Vagina (tissue), 2 donors: Measurements from ENCODE around the gene DLX2.

Source experiments
- POLR2A ChIP-seq, 2 donors: fragments of 450-650 bp; IDR thresholded peaks; one replicate each; pipeline ENCODE4 v1.6.1; 2017; ENCODE audit warnings: antibody characterized with exemption in 2 of 2, mild to moderate bottlenecking in 2 of 2, moderate library complexity in 2 of 2
- TF ChIP-seq, protein P1 (sequence below), 3 experiments: fragments of 450-650 bp in 2 of 3; fragments of 200-600 bp in 1 of 3; sonication (generic) in 1 of 3; IDR thresholded peaks; one replicate each; pipeline ENCODE4 v1.5.1; 2017 to 2019; ENCODE audit warnings: antibody characterized with exemption in 3 of 3, mild to moderate bottlenecking in 2 of 3, moderate library complexity in 2 of 3

DNA sequence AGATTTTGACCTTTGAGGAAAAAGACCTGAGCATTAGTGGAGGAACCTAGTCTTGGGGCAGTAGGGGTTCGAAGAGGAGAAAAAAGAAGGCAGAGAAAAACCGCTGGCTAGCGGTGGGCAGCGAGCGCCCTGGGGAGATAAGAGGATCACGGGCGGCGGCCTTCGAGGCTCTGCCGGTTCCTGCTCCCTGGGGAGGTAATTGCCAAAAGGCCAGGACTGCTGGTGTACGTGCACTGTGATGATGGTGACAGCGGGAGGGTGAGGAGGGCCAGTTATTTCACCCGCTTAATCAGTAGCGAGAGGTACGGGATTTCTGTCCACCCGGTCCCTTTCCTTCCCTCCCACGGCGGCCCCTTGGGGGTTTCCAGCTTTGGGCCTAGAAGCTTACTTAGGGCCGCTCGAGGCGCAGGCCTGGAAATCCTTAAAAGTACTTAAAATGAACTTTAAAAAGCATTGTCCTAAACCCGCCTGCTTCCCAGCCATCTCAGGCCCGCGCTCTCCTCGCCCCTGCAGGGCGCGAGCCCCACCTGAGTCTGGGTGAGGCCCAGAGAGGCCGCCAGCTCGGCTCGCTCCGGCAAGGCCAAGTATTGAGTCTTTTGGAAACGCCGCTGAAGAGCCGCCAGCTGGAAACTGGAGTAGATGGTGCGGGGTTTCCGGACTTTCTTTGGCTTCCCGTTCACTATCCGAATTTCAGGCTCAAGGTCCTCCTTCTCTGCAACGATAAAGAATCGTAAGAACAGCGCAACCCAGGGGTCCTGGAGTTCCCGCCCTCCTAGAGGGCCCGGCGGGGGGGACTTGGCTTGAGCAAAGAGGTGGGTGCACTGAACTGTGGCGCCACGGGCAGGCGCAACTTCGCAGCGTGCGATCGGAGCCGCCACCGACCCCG lies 1.5 kb downstream of the DLX2 start:
- no peak for TF ChIP-seq POLR2A (IDR thresholded peaks at IDR 0.05)
- TF ChIP-seq, protein P1, sequence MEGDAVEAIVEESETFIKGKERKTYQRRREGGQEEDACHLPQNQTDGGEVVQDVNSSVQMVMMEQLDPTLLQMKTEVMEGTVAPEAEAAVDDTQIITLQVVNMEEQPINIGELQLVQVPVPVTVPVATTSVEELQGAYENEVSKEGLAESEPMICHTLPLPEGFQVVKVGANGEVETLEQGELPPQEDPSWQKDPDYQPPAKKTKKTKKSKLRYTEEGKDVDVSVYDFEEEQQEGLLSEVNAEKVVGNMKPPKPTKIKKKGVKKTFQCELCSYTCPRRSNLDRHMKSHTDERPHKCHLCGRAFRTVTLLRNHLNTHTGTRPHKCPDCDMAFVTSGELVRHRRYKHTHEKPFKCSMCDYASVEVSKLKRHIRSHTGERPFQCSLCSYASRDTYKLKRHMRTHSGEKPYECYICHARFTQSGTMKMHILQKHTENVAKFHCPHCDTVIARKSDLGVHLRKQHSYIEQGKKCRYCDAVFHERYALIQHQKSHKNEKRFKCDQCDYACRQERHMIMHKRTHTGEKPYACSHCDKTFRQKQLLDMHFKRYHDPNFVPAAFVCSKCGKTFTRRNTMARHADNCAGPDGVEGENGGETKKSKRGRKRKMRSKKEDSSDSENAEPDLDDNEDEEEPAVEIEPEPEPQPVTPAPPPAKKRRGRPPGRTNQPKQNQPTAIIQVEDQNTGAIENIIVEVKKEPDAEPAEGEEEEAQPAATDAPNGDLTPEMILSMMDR (IDR thresholded peaks at IDR 0.05) = no peak
